NCI-H1417 treated with DMSO at 0.1 percent for 48 hours (cell line): Measurements from ENCODE around the gene MIS18BP1.
"Not testable (repeated sequence)": the region's sequence is repeated elsewhere in the genome, so short reads cannot be mapped to it uniquely, and the experiment has no call there.

ENCODE experiments used
- DNase-seq: peaks from one replicate; lab custom pipeline; 2025; lab: John Stamatoyannopoulos, UW

Gene MIS18BP1

GRCh38 chr14:45246151-45246550, 6.9 kb downstream of the MIS18BP1 start:
- DNase-seq: no peak

- no peak for DNase-seq
Observed at GRCh38 chr14:45242706-45243105, 10.3 kb downstream of the MIS18BP1 start.

GRCh38 chr14:45238988-45239387, 14.0 kb downstream of the MIS18BP1 start:
- DNase-seq: no peak

GRCh38 chr14:45227566-45227965, 25.4 kb downstream of the MIS18BP1 start:
- no peak for DNase-seq

- no peak for DNase-seq
Observed at GRCh38 chr14:45222485-45223262, 30.3 kb downstream of the MIS18BP1 start.

- DNase-seq: not testable (repeated sequence)
Observed at GRCh38 chr14:45214341-45214740, 38.7 kb downstream of the MIS18BP1 start.

- DNase-seq: not testable (repeated sequence)
Observed at GRCh38 chr14:45213716-45214115, 39.3 kb downstream of the MIS18BP1 start.

- DNase-seq: no peak
Observed at GRCh38 chr14:45212231-45212630, 40.8 kb downstream of the MIS18BP1 start.

- no peak for DNase-seq
Observed at GRCh38 chr14:45211295-45211694, 41.7 kb downstream of the MIS18BP1 start.

- no peak for DNase-seq
Observed at GRCh38 chr14:45210159-45210558, 42.8 kb downstream of the MIS18BP1 start.

GRCh38 chr14:45204241-45204640, 48.8 kb downstream of the MIS18BP1 start:
- no peak for DNase-seq

- DNase-seq: no peak
Observed at GRCh38 chr14:45201905-45202304, 51.1 kb downstream of the MIS18BP1 start.

GRCh38 chr14:45199230-45199629, 53.8 kb downstream of the MIS18BP1 start:
- DNase-seq: no peak

GRCh38 chr14:45198551-45198950, 54.5 kb downstream of the MIS18BP1 start:
- DNase-seq: no peak

- DNase-seq: no peak
Observed at GRCh38 chr14:45194964-45195363, 58.0 kb downstream of the MIS18BP1 start.

- no peak for DNase-seq
Observed at GRCh38 chr14:45185100-45185814, 67.7 kb downstream of the MIS18BP1 start.

- DNase-seq: no peak
Observed at GRCh38 chr14:45181806-45182205, 71.2 kb downstream of the MIS18BP1 start.

GRCh38 chr14:45181329-45181728, 71.7 kb downstream of the MIS18BP1 start:
- no peak for DNase-seq

GRCh38 chr14:45177076-45177475, 75.9 kb downstream of the MIS18BP1 start:
- no peak for DNase-seq

- no peak for DNase-seq
Observed at GRCh38 chr14:45169906-45170305, 83.1 kb downstream of the MIS18BP1 start.

- no peak for DNase-seq
Observed at GRCh38 chr14:45156067-45156466, 96.9 kb downstream of the MIS18BP1 start.
